Inferior parietal cortex (tissue), 1 donor: ENCODE data around the gene PLD1.

ENCODE experiments used
- DNase-seq: peaks from one replicate; pipeline ENCODE4 v3.0.0-alpha.2; 2016; ENCODE audit errors: extremely low spot score

The PLD1 gene

DNA sequence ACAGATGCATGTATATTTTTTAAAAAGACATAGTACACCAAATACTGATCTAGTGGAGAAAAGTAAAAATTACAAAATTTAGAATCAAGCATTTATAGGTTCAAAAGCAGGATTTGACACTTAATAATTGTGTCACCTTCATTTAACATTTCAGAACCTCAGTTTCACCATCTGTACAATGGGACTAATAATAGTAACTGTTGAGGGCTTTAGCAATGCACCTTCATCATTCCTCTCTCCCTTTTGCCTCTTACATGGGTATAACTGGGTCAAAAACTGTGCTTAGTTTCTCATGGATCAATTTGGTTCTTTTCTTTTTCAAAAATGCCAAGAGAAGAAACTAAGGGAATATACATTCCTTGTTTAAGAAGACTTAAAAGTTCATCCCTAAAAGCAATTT is 27.4 kb upstream of the PLD1 start:
- DNase-seq, result no peak

DNA sequence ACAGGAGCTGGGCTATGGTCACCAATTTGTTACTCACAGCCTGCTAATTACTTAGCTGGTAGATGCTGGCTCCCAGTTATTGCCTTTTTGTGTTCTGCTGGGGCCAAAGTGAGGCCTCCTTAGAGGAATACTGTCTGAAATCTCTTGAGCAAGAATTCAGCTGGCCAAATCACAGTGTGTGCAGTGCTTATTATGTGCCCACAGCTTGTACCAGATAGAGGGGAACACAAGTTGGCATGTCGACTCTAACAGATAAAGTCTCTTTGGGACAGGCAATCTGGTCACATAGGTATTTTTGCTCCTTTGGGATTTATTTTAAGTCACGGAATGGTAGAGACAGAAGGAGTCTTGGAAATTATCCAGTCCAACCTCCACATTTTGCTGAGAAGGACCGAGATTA is 26.6 kb upstream of the PLD1 start:
- DNase-seq, result no peak

DNA sequence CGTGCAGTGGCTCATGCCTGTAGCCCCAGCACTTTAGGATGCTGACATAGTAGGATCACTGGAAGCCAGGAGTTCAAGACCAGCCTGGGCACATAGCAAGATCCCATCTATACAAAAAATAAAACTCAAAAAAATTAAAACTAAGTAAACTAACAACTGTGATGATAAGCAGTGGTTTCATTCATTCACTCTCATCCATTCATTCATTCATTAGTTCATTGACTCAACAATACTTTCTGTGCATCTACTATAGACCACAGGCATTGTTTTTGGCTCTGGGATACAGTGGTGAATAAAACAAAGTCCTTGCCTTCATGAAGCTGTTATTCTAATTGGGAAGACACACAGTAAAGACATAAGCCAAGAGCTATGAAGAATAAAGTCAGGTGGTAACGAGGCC is 25.3 kb upstream of the PLD1 start:
- no peak for DNase-seq

DNA sequence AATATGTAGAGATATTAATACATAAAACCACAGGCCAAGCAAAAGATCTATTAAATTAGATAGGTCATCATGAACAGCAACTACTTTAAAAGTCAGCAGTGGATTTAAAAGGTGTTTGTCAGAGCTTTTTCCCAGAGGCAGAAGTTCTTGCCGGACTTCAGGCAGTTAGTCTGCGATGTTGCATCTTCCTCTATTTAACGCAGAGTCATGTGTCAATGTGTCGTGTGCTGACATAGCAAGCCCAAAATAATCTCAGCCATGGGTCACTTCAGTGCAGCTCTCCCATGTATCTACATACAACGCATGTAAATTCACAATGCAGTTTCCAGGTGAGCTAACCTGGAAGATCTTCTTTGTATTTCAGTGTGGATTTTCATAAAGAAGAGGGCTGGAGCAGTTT is 24.8 kb upstream of the PLD1 start:
- DNase-seq, result no peak

DNA sequence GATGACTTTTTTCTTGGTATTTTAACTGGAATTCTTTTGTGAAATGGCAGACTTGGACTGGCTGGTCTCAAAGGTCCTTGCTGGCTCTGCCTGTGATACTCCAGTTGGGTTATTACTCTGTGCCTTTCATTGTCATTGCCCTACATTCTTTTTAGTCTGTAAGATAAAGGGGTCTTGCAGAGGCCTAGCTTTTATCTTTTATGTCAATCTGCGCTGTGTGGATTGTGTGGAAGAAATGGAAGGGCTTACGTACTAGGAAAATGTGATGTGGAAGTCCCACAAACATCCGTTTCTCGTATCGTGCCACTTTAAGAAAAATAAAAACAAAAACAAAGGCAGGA is 24.1 kb upstream of the PLD1 start:
- no peak for DNase-seq

DNA sequence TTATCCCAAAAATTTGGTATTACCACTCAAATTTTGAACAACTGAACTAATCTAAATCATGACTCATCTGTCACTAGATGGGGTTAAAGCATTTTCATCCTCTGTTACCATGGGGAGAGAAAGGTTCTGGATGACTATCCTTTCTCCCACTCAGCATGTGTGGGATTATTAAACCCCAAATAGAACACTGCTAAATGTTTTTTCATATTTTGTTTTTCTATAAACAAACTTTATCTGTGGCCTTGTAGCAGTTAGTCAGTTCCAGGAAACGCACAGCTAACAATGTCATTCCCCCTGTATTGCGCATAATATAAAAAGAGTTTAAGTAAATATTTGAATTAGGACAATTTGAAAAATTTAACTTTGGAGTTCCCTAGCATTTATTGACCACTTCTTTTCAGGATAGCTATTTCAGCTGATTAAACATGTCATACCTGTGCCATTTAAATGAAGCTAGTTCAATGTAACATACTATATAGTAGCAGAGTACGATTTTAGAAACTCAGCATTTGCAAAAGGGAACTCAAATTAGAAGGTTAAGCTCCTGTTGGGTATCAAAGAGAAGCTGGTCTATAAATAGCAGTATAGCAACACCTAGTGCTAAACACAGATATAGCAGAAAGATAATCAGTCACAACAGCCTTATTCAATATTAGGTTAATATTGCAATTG is 23.6 kb upstream of the PLD1 start:
- no peak for DNase-seq

DNA sequence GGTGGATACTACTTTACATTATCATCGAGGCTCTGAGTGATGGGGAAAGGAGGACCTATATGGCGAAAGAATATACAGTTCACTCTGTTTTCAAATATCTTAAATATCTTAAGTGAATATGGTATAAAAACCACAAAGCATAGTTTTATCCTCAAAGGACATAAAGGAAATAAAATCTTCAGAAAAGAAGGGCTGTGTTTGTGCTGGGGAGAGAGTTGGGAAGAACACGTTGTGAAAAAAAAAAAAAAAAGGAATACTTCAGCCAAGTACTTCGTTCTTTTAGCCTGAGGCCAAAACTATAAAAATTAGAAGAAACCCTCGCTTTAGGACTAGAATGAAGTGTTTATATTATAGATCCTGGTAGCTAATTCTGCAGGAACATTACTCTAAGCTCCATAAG is 22.7 kb upstream of the PLD1 start:
- DNase-seq, result no peak

DNA sequence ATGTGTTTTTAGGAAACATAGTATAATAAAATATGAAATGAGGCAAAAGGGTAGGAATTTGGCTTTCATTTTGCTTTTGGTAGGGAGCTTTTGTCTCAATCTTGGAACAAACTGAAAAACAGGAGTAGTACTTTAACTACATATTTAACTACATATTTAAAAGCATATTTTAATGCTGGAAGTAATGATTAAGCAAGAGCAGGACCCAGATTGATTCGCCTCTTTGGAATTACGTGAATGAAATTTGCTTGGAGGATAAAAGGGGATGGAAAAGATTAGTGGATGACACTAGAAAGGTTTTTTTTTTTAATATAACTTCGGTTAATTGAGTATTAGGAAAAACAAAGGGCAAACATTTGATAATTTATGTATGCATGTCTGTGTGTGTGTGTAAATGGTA is 21.7 kb upstream of the PLD1 start:
- no peak for DNase-seq

DNA sequence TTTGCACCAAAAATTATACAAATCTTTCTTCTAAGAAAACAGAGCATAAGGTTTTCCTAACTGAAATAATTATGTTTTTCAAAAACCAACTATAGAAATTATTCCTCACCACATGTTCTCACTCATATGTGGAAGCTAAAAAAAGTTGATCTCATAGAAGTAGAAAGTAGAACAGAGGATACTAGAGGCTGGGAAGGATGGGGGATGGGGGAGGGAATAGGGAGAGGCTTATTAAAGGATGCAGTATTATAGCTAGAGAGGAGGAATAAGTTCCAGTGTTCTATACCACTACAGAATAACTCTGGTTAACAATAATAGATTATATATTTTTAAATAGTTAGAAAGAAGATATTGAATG is 20.2 kb upstream of the PLD1 start:
- DNase-seq, result no peak

DNA sequence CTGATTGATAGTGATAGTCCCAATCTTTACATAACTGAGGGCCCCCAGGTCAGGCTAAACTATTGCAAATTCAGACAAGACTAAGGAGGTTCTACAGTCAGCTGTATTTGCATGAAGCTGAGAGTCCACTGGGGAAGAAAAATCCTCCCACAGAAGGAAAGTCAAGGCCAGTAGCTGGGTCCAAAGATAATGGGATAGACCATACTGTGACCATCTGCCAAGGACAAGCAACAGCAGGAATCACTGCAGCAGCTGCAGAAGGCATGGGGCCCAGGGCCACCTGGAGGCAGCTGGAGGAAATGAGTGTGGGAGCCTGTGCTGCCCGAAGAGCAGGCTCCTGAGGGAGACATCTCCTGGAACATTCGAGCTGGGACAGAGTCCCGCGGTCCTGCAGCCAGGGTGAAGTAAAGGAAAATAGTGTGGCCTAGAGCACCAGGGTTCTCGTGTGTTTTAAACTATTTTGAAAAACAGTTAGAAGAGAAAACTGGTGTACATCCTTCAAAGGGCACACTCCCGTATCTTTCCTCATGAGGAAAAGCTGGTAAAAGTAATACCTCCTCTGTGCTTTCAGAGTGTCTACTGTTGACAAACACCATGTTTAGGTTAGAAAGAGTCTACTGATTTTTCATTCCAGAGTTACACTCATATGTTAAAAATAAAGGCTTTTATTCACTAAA is 19.7 kb upstream of the PLD1 start:
- DNase-seq, result peak; percentile 60

DNA sequence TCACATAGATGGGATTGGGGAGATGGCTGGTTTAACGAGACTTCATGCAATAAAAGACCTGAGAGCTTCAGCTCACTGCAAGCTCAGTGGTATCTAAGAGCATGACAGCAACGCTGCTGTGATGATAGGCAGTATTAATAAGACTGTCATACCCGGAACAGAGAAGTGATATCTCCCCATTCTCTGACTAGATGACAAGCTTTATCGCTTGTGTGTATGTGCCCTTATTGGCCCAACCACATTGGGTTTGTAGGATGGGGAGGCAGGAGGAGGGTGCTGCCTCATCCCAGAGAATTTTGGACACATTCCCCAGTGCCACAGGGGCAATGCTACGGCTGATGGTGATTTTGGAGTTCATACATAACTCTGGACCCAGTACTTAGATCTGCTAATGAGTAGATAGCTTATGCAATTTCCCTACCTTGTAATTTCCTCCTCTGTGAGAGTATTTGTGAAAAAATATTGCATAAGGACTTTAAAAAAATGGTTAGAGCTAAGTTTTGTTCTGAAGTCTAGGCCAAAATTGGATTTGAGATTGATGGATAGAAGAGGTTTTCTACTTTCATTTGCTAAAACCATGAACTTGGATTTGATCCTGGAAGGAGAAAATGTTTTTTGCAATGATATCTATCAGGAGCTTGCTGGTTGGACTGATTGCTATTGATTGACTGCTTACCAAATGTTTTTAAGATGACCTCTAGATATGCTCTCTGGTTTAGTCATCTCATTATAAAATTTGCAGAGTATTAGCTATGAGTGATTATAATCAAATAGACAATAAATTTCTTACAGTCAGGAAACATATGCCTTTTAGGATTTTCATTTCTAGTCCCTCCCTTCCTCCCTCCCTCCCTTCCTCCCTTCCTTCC is 18.9 kb upstream of the PLD1 start:
- DNase-seq, result no peak

DNA sequence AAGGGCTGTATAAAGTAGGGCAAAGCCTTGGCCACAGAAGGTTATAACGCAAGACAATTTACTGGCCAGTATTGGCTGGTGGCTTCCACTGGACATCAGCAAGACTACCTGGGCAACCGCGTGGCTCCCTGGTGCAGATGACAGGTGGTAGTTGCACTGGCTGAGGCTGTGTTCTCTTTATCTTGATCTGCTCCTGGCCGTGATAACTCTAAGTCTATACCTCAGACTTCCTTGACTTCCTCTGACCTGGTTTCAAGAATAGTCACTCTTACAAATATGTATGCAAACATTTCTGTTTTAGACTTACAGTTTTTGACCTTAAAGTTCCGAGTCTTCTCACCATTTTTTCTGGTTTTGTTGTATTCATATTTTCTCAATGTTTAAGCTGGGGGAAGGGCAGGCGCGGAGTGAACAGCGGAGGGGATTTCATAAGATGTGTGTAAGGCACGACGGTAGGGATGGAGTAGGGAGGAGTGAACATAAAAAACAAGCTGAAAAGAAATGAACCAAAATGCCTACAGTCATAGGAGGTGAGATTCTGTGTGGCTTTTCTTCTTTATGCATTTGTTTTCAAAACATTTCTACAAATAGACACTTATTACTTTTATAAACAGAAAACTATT is 17.7 kb upstream of the PLD1 start:
- DNase-seq, result no peak

DNA sequence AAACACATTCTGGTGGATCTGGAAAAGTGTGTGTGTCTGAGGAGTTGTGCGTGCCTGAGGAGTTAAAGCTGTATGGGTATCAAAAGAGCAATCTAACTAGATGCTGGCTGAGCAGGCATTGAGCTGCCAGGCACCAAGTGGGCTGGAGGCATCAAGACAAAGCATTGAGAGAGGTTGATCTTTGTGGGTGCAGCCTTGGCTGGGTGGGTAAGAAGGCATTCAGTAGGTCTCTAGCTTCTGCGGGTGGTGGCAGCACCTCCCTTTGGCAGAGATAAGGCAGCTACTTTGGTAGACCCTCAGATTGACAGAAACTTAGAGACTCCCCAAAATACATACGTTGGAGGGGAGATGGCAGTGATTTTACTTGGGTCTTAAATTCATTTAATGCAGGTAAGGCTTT is 17.1 kb upstream of the PLD1 start:
- no peak for DNase-seq

DNA sequence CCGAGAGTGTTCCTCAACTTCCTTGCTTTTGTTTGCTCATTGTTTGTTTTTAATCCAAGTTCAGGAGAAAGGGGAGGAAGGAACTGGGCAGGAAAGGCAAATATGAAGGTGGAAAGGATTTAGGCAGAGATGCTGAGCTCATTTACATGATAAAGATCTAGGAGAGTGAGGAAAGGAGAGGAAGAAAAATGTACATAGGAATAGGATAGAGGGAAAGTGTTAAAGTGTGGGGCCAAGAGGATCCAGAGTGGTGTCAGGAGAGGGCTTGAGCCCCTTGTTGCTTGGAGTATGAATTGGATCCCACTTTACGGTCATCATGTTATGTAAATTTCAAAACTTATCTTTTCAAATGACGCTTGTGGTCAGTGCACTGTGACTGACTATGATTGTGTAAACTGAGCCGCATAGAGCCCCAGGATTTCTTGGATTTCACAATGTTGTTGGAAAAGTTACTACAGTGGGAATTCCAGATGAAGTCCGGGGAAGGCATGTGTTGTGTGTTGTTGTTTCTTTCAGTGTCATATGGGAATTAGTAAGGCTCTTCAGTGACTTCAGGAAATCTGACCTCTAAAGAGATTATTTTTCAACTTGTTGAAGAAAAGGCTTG is 15.0 kb upstream of the PLD1 start:
- no peak for DNase-seq

DNA sequence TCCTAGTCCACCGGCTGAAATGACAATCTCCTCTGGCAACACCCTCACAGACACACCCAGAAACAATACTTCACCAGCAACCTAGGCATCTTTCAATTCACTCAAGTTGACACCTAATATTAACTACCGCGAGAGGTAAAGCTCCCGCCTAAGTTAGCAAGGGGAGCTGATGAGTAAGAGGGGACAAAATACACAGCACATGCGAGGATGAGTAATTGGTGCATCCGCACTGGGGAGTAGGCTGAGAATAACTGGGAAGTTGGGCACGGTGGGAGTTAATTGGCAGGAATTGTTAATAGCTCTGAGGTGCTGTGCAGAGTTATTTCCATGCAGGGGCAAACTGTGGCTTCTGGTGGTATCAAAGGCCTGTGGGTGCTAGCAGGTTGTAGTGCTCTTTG is 14.5 kb upstream of the PLD1 start:
- DNase-seq, result no peak

DNA sequence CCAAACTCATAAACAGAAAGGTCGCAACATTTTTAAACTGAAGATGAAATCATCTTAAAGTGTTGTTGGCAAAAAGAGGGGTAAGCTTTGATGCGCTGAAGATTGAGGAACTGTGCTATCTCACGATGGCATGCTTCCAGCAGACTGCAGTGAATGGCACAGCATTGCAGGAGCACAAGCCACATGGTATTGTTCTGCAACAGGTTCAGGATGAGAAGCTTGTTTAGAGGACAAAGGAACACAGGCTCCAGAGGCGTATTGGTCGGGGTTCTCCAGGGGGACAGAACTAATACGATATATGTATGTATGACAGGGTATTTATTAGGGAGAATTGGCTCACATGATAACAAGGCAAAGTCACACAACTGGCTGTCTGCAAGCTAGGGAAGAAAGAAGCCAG is 13.8 kb upstream of the PLD1 start:
- no peak for DNase-seq

DNA sequence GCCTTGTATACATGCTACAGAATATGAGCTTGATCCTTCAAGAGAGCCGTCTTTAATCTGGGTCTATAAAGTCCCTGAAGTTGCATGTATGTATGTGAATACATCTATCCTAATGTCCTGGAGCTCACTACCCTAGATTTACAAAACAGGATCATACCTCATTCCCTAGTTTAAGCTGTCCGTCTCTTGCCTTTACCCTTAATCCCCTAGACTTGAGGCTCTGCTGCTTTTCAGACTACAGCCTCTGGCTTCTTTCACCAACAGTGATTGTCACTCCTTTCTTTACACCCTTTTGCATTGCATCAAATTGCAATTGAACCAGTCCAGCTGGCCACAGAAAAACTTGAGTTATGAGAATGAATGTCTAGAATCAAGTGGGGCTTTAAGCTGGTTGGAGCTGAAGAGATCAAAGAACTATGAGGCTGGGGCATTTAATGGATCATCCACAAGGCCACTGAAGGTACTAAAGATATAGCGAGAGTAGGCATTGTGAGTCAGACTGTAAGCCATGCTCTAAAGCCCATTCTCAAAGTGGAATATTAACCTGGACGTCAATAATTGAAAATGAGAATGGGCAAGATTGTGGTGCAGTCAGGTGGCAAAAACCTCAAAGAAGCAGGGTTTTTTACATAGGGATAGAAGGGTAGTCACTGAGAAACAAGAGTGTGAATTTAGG is 12.3 kb upstream of the PLD1 start:
- DNase-seq, result no peak

DNA sequence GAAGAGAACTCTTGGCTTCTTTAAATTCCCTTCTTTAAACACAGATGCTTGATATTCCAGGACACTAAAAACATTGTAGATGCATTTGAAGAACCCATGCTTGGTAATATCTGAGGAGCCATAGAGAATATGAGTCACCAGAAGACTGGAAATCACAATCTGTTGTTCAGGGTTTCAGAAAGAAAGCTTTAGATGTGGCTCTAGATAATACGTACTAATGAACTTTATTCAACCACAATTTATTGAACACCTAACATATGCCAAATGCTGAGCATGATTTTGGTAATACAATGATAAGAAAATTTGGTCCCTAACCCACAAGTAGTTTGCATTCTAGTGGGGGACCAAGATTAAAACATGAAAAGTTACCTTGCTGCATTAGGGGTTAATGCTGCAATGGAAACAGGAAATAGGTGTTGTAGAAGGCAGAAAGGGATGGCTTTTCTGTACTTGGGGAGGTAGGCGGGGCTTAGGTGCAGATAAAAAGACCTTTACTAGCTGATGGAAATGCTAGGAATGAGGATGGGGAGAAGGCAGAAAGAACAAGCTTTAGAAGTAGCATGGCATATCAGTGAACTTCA is 11.6 kb upstream of the PLD1 start:
- DNase-seq, result no peak

DNA sequence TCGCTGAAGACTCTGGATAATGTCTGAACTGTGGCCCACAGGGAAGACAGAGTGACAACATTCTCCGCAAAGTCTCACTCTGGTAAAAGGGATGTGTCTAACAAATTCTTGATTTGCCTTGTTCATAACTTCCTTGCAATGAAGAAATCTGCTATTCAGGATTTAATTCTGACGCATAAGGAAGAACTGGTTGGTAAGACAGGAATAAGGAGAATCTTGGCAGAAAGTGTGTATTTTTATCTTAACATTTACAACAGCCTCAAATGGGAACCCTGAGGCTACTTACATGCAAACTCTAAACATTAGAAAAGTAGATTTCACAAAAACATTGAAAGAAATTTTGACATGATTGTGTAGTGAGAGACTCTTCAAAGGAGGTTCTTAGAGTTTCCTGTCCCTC is 10.8 kb upstream of the PLD1 start:
- no peak for DNase-seq

DNA sequence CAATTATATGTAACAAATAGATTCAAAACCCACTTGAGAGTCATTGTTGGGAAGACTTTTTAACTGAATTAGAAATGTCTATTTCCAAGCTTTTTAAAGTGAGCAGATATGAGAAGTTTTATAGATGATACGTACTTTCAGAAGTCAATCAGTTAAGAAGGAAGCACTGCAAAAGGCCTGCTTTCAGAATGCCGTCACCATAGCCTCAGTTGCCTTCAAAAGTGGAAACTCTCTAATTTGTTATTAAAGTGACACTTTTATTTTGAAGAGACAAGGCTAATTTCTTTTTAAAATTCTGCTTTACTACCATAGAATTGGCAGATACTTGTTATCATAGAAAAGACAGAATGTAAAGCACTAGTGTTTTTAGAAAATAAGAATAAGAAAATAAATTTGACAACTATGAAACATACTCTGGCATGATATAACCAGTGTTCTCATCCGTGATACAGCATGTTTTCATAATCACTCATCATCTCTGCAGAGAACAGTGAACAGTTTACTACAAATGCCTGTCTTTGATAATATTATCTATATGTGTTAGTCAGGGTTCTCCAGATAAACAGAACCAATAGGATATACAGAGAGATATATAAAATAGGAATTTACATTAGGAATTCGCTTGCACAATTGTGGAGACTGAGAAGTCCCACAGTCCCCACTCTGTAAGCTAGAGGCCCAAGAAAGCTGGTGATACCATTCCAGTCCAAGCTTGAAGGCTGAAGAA is 7.0 kb upstream of the PLD1 start:
- no peak for DNase-seq
